Keratinocyte (primary cell): ENCODE data around the gene FXYD2. TPM values are rescaled to one million over a fixed set of nuclear protein-coding genes. Genes with fewer than 3 reads are reported as not detected.

ENCODE experiments used
- DNase-seq: peaks from one replicate; pipeline ENCODE4 v3.0.0-alpha.2; 2011; ENCODE audit warnings: low read depth, missing footprints, low spot score
- FAIRE-seq: peaks from 2 replicates; lab custom pipeline; 2011; peaks lifted over from hg19 to GRCh38; lab: Jason Lieb, UNC
- H2AFZ ChIP-seq: 2 replicates; pipeline ENCODE4 v1.6.0; 2012; ENCODE audit warnings: low read length, control low read depth, inconsistent platforms; ENCODE audit not compliant: control insufficient read depth
- H3K27ac ChIP-seq: 2 replicates; pipeline ENCODE4 v1.5.1; 2011; ENCODE audit warnings: low read length; ENCODE audit not compliant: control insufficient read depth, insufficient read depth
- H3K27me3 ChIP-seq: 3 replicates; pipeline ENCODE4 v1.6.0; 2011; ENCODE audit warnings: low read length; ENCODE audit not compliant: control insufficient read depth, insufficient read depth; ENCODE audit errors: extremely low read depth
- H3K36me3 ChIP-seq, 2 experiments: 2 replicates in 1 of 2; 3 replicates in 1 of 2; pipeline ENCODE4 v1.5.1; 2011; ENCODE audit warnings: low read length in 2 of 2, mild to moderate bottlenecking in 1 of 2; ENCODE audit not compliant: control insufficient read depth in 2 of 2, insufficient read depth in 2 of 2; ENCODE audit errors: extremely low read depth in 1 of 2
- H3K4me1 ChIP-seq: 3 replicates; pipeline ENCODE4 v1.5.1; 2011; ENCODE audit warnings: low read length; ENCODE audit not compliant: control insufficient read depth, insufficient read depth; ENCODE audit errors: extremely low read depth
- H3K4me2 ChIP-seq: 3 replicates; pipeline ENCODE4 v1.6.0; 2011; ENCODE audit warnings: low read depth, low read length; ENCODE audit not compliant: control insufficient read depth, insufficient read depth; ENCODE audit errors: extremely low read depth
- H3K4me3 ChIP-seq, 3 experiments: fragments of 200-600 bp in 1 of 3; sonication (generic) in 1 of 3; 2 replicates in 2 of 3; 3 replicates in 1 of 3; pipeline ENCODE4 v1.5.1; 2011 to 2016; ENCODE audit warnings: low read length in 3 of 3, mild to moderate bottlenecking in 3 of 3, control low read depth in 2 of 3, inconsistent platforms in 1 of 3, low read depth in 1 of 3, mixed read lengths in 1 of 3, mixed run types in 1 of 3, moderate library complexity in 1 of 3; ENCODE audit not compliant: control insufficient read depth in 2 of 3, insufficient read depth in 2 of 3; ENCODE audit errors: extremely low read depth in 1 of 3
- H3K79me2 ChIP-seq: 2 replicates; pipeline ENCODE4 v1.6.0; 2012; ENCODE audit warnings: low read length; ENCODE audit not compliant: control insufficient read depth, insufficient read depth
- H3K9ac ChIP-seq: 3 replicates; pipeline ENCODE4 v1.6.0; 2011; ENCODE audit warnings: low read length; ENCODE audit not compliant: control insufficient read depth, insufficient read depth; ENCODE audit errors: extremely low read depth
- H3K9me1 ChIP-seq: 3 replicates; pipeline ENCODE4 v1.6.0; 2011; ENCODE audit warnings: low read length; ENCODE audit not compliant: control insufficient read depth, insufficient read depth; ENCODE audit errors: extremely low read depth
- H3K9me3 ChIP-seq: 2 replicates; pipeline ENCODE4 v1.5.1; 2012; ENCODE audit warnings: low read depth, low read length; ENCODE audit not compliant: control insufficient read depth
- H4K20me1 ChIP-seq: 3 replicates; pipeline ENCODE4 v1.6.0; 2011; ENCODE audit warnings: low read length; ENCODE audit not compliant: control insufficient read depth, insufficient read depth; ENCODE audit errors: extremely low read depth
- EZH2 ChIP-seq: IDR thresholded peaks from one replicate; pipeline ENCODE4 v1.6.1; 2012; ENCODE audit warnings: inconsistent platforms, mild to moderate bottlenecking, low read length, moderate library complexity
- dilution Hi-C: fragments of 300-500 bp; cut with MboI; formaldehyde crosslinking; loops from one replicate; pipeline ENCODE4 v1.7.0; 2020; ENCODE audit warnings: low sequenced_read_pairs; ENCODE audit not compliant: extremely low pct_ligation_motif_present
- polyA plus RNA-seq, 5 experiments: library from polyadenylated mRNA; depleted of rRNA in 3 of 5; stranded (reverse) in 3 of 5; stranded (forward) in 1 of 5; unstranded in 1 of 5; fragments of >200 nt; gene quantifications; 1 replicate in 1 of 5; 2 replicates in 3 of 5; 3 replicates in 1 of 5; pipeline versions ENCODE4 v1.2.1 to v1.2.3, GENCODE V29; 2011 to 2012; ENCODE audit warnings: missing spikeins in 2 of 5, low read depth in 1 of 5, low replicate concordance in 1 of 5
- TF ChIP-seq, protein P1 (sequence below), 3 experiments: IDR thresholded peaks in 1 of 3; conservative IDR thresholded peaks in 1 of 3; optimal IDR thresholded peaks in 1 of 3; 2 replicates in 2 of 3; 3 replicates in 1 of 3; pipeline versions ENCODE3 to v1.5.1; 2011; ENCODE audit warnings: low read length in 3 of 3, mild to moderate bottlenecking in 3 of 3, moderate library complexity in 2 of 3, control low read depth in 1 of 3, inconsistent platforms in 1 of 3; ENCODE audit not compliant: insufficient read depth in 2 of 3; ENCODE audit errors: extremely low read depth in 1 of 3

The FXYD2 gene
- polyA plus RNA-seq, 1 donor (not counting 4 experiments of a cell fraction or from before 2014, with no cell fraction given) = not detected

DNA sequence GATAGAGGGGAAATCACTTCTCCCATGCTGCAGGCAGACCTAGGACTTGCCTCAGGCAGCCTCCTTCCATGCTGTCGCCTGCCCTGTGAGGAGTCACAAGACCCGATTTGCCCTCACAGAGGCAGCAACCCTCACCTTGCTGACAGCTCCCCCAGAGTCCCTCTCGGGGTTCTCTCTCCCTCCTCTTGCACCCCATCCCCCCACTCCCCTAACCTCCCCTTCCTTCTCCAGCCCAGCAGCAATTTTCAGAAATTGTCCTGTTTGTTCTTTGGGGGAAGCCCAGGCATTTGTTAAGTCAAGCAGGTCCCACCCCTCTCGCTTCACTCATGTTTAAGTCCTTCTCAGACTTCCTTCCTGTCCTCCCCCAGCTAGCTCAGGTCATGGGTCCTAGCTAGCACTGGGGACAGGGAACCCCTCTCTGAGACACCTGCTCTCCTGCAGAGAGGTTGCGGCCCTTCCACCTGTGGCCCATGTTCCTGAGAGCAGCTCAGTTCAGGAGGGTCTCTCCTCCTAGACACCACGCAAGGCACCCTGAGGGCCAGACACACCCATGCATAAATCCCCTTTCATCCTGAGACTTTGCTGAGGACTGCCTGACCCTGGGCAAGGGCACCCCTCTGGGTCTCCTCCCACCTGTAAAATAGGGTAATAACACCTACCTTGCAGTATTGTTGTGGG is 6.3 kb upstream of the FXYD2 start:
- FAIRE-seq (no peak), DNase-seq (no peak)
- no peak overlapping the region for H3K4me3 ChIP-seq
- no peak overlapping the region for H2AFZ ChIP-seq
- peaks cover 13% of the 10 kb centered on the region for H3K4me1 ChIP-seq
- H4K20me1 ChIP-seq = no peaks in the 10 kb centered on the region
- TF ChIP-seq, protein P1, sequence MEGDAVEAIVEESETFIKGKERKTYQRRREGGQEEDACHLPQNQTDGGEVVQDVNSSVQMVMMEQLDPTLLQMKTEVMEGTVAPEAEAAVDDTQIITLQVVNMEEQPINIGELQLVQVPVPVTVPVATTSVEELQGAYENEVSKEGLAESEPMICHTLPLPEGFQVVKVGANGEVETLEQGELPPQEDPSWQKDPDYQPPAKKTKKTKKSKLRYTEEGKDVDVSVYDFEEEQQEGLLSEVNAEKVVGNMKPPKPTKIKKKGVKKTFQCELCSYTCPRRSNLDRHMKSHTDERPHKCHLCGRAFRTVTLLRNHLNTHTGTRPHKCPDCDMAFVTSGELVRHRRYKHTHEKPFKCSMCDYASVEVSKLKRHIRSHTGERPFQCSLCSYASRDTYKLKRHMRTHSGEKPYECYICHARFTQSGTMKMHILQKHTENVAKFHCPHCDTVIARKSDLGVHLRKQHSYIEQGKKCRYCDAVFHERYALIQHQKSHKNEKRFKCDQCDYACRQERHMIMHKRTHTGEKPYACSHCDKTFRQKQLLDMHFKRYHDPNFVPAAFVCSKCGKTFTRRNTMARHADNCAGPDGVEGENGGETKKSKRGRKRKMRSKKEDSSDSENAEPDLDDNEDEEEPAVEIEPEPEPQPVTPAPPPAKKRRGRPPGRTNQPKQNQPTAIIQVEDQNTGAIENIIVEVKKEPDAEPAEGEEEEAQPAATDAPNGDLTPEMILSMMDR (optimal IDR thresholded peaks at IDR 0.05 in 1 of 3, IDR thresholded peaks at IDR 0.05 in 1 of 3, conservative IDR thresholded peaks at IDR 0.05 in 1 of 3; ENCODE audit: extremely low read depth in 1 of 3, insufficient read depth in 2 of 3, low read length in 3 of 3) = no peak
- dilution Hi-C loops = no loop called here
- no peaks in the 10 kb centered on the region for H3K9me1 ChIP-seq
- no peak overlapping the region for H3K4me2 ChIP-seq
- no peaks in the 10 kb centered on the region for H3K9me3 ChIP-seq
- no peaks in the 10 kb centered on the region for H3K79me2 ChIP-seq
- peaks cover 13% of the 10 kb centered on the region for H3K27me3 ChIP-seq
- no peak overlapping the region for H3K27ac ChIP-seq
- H3K36me3 ChIP-seq = no peaks in the 10 kb centered on the region
- H3K9ac ChIP-seq = no peak overlapping the region

GRCh38 chr11:117830072-117830471 is 5.5 kb upstream of the FXYD2 start:
- Histone ChIP-seq H3K9me3 (no peaks in the 10 kb centered on the region), H3K4me1 (peaks cover 13% of the 10 kb centered on the region), H3K4me2 (no peak overlapping the region), H3K79me2 (no peaks in the 10 kb centered on the region), H3K27me3 (peaks cover 13% of the 10 kb centered on the region), H3K36me3 (no peaks in the 10 kb centered on the region), H2AFZ (no peak overlapping the region), H4K20me1 (no peaks in the 10 kb centered on the region), H3K4me3 (no peak overlapping the region), H3K27ac (no peak overlapping the region), H3K9me1 (no peaks in the 10 kb centered on the region), H3K9ac (no peak overlapping the region)
- dilution Hi-C loops = no loop called here
- FAIRE-seq (no peak), DNase-seq (no peak)
- TF ChIP-seq EZH2 = no peak
- TF ChIP-seq, protein P1 (optimal IDR thresholded peaks at IDR 0.05 in 1 of 3, IDR thresholded peaks at IDR 0.05 in 1 of 3, conservative IDR thresholded peaks at IDR 0.05 in 1 of 3; ENCODE audit: extremely low read depth in 1 of 3, insufficient read depth in 2 of 3, low read length in 3 of 3) = no peak
